HG03558 (cell line): Measurements from ENCODE around the gene REPS1.

Experiments used
- ATAC-seq: cut with Tn5 transposase; IDR thresholded peaks from one replicate; pipeline ENCODE4 v1.9.1; 2021; ENCODE audit warnings: moderate number of reproducible peaks; ENCODE audit not compliant: unreplicated experiment; ENCODE audit errors: extremely low read depth

Gene REPS1

DNA sequence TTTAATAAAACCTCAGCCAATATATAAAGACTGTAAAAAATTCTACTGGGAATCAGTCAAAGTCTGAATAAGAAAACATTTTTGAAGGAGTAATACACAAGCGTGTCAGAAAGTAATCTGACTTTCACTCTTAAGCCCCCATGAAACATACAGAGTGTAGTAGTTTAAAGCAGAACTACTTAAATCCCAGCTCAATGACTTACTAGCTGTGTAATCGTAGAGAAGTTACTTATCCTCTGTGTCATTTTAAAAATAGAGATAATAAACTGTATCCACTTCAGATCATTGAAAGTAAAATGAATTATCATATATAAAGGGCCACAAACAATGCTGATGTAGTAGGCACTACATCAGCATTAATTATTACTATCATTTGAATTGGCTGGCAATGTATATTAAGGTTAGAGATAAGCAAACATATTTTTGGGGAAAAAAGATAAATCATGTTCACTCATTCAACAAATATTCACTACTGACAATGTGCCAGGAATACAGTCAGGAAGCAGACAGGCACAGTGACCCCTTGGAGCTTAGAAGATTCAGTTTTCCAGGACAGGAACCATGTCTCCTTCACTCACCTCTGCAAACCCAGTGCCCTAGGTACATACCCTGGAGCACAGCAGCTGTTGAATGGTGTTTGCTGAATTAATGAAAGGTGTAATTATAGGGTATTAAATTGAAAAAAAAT lies 14.4 kb downstream of the REPS1 start:
- no peak for ATAC-seq

- no peak for ATAC-seq
These were observed 15.8 kb downstream of the REPS1 start for GRCh38 chr6:138972226-138972665.

DNA sequence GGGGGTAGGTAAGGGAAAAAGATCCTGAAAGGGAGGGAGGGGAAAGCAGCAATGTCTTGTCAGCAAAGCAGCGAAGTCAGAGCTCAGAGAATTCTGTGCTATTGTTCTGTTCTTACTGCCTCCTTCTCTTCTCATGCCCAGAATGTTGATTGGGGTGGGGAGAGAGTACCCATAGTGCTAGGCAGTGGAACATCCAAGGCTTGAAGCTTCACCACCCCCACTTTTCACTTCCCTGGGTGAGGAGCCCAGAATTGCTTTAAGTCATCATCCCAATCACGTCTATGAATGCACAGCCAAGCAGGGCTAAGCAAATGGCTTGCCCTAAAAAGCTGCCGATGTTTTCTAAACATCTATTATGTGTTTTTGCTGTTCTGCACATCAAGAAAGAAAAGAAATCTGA lies 16.5 kb downstream of the REPS1 start:
- no peak for ATAC-seq

DNA sequence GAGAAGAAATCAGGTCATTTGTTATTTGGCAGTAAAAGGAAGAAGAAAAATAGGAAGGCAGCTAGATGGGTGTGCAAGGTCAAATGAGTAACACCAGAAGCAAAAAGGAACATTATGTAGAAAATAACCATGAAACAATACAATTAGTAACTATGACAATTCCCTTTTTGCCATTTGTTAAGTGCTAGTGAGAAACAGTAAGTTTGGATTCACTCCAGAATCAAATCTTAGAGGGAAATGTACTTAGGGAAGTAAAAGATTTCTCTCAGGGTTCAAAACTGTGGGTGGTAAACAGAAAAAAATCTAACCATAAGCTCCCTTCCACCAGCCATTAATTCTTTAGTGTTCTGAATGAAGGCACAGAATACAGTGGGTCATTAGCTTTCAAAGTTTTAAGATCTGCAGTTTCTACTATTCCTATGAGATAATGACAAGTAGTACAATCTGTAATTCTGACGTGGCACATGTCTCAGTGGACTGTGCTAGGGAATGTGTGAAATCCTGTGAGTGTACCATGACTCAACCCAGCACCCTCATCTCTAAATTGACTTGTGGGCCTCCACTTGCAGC lies 17.1 kb downstream of the REPS1 start:
- no peak for ATAC-seq

DNA sequence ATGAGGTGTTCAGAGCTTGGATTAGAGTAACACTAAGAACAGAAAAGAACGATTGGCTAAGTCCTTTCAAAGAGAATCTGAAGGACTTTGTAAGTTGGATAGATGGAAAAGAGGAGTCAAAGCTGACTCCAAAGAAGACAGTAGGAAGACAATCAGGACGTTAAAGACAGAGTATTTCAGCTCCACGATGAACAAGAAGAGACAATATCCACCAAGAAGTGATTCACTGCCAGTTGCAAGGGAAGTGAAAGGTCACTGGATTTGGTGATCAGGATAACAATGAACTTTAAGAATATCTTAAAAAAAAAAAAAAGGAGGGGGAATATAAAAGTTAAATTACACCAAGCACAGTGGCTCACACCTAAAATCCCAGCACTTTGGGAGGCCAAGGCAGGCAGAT lies 17.9 kb downstream of the REPS1 start:
- no peak for ATAC-seq

- no peak for ATAC-seq
These were observed 21.2 kb downstream of the REPS1 start for GRCh38 chr6:138966870-138967269.

DNA sequence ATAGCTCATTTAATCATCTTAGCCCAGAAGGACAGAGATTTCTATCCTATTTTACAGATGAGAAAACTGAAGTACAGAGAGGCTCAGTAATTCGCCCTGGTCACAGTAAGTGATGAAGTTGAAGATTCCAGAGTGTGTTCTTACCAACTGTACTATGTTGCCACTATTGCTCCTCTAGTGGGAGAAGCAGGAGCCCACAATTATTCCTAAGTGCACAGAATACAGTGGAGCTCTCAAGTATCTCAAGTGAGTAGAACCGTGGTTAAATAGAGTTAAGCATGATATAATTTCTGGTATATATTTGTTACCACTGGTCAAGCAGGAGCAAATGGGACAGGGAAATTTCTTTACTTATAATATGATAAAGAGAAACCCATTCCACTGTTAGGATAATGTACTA lies 22.1 kb downstream of the REPS1 start:
- ATAC-seq = no peak

GRCh38 chr6:138965291-138965874 lies 22.7 kb downstream of the REPS1 start:
- no peak for ATAC-seq

GRCh38 chr6:138964012-138964411 lies 24.0 kb downstream of the REPS1 start:
- no peak for ATAC-seq

- ATAC-seq = no peak
These were observed 24.5 kb downstream of the REPS1 start for GRCh38 chr6:138963531-138963930.

DNA sequence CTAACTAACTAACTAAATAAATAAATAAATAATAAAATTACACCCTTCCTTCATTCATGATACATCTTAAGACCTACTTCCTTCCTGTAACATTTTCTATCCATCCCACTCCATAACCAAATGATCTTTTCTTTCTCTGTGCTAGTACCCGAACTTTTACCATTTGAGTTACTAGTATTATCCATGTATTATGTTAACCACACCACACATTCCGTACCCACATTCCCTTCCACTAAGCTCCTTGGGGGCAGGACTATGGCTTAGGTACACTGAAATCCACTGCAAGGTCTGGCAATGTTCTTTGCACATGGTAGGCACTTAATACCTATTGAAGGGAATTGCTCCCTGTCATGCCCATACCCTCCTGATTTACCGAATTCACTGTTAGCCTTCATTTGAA lies 24.9 kb downstream of the REPS1 start:
- ATAC-seq = no peak

GRCh38 chr6:138959521-138959920 lies 28.5 kb downstream of the REPS1 start:
- ATAC-seq = no peak

- no peak for ATAC-seq
These were observed 29.5 kb downstream of the REPS1 start for GRCh38 chr6:138958595-138958994.

DNA sequence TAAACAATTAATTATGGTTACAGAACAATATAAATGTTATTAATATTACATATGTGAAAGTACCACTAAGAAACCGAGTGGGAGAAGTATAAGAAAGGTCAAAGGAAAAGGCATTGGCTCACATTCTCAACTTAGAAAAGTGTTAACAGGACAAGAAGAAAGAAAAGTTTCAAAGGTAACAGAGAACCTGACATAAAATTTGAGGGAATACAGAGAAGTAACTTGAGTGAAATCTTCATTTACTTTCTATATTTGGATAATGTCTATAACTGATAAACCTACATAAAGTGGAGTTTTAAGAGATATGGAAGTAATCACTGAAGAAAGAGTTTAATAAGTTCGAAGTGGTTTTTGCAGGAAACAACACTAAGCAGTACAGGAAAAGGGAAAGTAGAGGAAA lies 30.1 kb downstream of the REPS1 start:
- ATAC-seq = no peak

DNA sequence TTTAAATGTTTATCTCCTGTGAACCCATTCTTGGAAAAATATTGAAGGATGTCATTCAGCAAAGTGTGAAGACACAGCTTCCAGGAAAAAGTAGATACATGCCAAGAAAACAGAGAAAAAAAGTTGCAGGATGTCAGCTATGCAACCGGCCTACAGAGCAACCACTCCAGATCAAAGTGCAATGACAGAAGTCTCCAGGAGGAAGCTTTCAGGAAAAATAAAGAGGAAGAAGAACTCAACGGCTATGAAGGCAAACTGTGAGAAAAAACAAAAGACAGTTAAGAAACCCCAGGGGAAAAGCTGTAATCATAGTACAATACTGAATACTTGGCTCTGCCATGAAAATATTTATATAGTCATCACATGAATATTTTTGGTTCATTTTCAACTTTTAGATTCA lies 30.6 kb downstream of the REPS1 start:
- no peak for ATAC-seq

DNA sequence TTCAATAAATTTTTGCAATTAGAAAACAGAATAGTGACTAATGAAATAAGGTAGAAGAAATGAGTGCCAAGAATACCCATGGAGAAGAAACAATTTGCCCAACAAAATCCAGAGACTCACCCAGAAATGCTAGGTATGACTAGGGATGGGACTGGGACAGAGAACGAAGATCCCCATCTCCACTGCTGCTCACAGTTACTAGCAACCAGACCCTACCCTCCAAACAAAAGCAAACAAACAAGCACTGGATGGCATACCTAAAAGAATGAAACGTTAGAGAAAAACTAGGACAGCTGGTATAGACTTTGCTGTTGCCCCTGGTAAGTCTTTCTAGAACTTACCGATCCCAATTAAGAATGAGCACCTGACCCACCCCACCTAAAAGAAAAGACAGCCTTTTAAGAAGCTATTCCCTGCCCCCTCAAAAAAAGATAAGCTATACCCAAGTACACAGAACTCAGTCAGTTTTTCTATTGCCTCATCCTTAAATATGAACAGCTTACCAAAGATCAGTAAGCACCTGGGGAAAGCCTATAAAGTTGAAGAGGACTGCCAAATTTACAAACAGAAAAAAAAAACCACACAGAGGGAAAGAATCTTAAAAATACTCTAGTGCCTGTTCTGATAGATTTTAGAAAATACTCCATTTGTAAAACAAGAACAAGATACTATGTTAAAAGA lies 31.7 kb downstream of the REPS1 start:
- ATAC-seq = no peak

- no peak for ATAC-seq
These were observed 32.8 kb downstream of the REPS1 start for GRCh38 chr6:138955262-138955661.

GRCh38 chr6:138953451-138953850 lies 34.6 kb downstream of the REPS1 start:
- ATAC-seq = no peak

DNA sequence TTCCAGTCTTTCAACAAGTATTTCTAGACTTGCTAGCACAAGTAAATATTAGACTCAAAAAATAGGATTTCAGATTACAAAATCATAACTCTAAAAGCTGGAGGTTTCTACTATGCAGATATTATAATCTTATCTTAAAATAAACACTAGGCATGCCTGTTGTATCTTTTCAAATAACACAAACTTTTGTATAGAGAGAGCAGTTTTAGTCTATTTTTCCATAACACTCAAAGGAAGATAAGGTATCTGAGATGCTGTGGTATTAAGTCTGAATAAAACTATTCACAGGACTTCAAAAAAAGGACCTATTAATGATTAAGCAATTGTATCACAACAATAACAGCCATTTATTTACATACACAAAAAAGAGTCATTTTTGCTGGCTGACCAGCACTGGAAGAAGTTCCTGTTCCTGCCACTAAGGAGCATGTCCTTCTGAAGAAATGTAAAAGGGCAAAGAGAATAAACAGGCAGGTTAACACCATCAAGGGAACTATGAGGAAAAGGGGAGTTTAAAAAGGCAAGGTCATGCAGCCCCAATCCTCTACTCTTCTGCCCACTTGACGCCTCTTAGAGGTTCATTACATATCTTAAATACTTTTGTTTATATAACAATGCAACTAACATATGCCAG lies 39.4 kb downstream of the REPS1 start:
- ATAC-seq = no peak

- ATAC-seq = no peak
These were observed 40.0 kb downstream of the REPS1 start for GRCh38 chr6:138948004-138948403.

GRCh38 chr6:138945354-138945753 lies 42.7 kb downstream of the REPS1 start:
- ATAC-seq = no peak
